HG03135 (cell line): ENCODE results near the gene FER.
"Not testable (repeated sequence)": the region's sequence is repeated elsewhere in the genome, so short reads cannot be mapped to it uniquely, and the experiment has no call there.

Source experiments
- ATAC-seq: cut with Tn5 transposase; IDR thresholded peaks from one replicate; pipeline ENCODE4 v1.9.1; 2021; ENCODE audit warnings: mild to moderate bottlenecking, moderate library complexity; ENCODE audit not compliant: unreplicated experiment

Gene FER

DNA sequence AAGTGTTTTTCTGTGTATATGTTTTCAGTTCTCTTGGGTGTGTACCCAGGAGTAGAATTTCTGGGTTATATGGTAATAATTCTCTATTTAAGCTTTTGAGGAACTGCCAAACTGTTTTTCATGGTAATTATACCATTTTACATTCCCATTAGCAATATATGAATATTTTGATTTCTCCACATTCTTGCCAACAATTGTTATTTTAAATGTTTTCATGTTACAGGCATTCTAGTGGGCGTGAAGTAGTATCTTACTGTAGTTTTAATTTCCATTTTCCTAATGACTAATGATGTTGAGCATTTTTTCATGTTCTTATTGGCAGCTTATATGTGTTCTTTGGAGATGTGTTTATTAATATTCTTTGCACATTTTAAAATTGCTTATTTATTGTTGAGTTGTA lies 199.5 kb downstream of the FER start:
- ATAC-seq = no peak

DNA sequence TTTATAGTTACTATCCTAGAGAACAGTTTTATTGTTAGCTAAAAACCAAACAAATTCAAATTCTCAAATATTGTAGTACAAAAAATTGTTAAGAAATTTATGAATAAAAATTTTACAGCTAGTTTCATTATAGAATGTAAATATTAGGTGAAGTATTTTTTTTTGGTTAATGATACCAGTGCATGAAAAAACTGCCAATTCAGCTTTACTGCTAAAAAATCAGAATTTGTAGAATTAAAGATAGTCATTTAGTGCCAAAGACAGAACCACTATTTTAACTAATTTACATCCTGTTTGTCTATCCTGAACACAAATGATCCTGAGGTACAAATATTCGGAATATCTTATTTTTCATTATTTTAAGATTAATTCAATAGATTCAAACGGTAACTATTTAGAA lies 202.6 kb downstream of the FER start:
- no peak for ATAC-seq

DNA sequence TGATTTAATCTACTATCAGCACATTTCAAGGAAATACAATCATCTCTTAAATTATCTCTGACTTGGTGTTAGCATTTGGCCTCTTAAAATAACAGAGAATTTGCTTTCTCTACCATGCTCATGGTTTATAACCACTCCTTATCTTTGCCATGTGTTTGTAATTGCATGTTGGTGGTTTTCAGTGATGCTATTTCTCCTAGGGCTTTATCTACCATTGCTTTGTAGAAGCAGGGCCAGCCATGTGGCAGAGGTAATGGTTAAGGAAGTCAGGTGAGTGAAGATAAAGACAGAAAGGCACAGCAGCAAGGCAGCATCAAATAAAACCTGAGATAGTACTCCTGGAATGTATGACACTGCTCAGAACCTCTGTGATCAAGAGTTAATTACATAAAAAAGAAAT lies 206.2 kb downstream of the FER start:
- ATAC-seq = no peak

DNA sequence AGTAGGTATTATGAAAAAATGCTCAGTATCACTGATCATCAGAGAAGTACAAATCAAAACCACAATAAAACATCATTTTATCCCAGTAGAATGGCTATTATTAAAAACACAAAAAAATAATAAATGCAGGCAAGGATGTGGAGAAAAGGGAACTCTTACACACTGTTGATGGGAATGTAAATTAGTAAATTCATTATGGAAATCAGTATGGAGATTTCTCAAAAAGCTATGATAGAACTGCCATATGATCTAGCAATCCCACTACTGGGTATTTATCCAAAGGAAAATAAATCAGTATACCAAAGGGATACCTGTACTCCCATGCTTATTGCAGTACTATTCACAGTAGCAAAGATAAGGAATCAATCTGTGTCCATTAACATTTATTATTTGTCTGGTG lies 209.6 kb downstream of the FER start:
- no peak for ATAC-seq

DNA sequence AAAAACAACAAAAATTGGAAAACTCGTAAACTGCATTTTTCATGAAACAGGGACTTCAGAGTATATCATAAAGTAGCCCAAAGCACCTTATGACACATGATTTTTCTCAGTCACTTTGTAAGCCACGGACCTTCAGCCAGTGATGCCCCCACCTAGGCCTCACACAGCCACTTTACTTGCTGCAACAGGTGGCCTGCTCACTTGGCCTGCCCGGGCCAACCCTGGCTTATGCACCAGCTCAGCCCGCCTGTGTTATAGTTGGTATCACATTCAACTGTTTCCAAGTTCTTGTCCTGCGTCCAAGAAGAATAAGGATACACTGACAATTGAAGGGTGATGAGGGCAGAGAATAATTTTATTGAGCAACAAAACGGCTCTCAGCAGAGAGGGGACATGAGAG lies 219.2 kb downstream of the FER start:
- no peak for ATAC-seq

DNA sequence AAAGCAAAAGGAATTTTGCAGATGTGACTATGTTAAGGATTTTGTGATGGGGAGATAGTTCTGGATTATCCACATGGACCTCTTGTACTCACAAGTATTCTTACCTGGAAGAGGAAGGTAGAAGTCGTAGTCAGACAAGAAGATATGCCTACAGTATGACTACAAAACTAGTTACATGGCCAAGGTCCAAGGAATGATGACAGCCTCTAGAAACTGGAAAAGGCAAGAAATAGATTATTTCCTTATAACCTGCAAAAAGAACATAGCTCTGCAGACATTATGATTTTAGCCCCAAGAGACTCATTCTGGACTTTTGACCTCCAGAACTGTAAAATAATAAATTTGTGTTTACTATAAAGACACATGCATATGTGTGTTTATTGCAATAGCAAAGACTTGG lies 226.9 kb downstream of the FER start:
- ATAC-seq = no peak

DNA sequence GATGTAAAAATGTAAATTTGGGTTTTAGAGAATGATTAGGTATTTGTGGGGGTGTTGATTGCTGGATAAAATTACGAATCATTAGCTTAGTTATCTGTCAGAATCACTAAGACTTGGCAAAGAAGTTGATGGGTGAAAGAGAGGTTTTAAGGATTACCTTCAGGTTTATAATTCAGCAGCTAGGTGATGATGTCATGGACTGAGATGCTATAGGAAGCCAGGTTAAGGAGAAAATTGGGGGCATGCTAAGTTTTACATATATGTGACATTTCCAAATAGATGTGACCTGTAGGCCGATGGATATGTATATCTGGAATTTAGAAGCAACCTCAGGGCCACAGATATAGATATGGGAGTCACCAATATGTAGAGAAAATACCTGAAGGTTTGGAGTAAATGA lies 228.0 kb downstream of the FER start:
- no peak for ATAC-seq

DNA sequence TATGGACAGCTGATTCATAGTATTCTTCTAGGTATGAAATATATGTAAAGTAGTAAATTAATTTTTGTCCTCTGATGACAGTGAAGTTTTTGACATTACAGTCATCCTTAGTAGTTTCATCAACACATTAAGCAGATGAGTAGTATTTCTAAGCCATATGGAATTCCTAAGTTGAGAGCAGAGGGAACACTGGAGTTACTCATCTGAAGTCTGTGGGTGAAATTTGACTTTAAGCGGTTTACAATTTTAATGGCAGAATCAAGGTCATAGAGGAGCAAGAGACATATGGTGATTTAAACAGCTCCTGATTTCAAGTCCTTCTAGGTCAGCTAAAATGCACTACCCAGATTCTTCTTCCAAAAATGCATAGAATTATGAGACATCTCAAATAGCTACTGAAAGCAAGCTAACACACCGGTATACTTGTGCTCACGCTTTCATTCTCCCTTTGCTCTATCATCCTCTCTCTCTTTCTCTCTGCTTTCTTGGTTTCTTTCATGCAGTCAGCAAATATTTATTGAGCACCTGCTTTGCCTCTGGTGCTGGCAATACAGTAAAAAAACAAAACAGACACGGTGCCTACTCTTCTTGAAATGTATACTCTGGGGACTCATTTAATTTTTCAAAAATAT lies 235.9 kb downstream of the FER start:
- no peak for ATAC-seq

DNA sequence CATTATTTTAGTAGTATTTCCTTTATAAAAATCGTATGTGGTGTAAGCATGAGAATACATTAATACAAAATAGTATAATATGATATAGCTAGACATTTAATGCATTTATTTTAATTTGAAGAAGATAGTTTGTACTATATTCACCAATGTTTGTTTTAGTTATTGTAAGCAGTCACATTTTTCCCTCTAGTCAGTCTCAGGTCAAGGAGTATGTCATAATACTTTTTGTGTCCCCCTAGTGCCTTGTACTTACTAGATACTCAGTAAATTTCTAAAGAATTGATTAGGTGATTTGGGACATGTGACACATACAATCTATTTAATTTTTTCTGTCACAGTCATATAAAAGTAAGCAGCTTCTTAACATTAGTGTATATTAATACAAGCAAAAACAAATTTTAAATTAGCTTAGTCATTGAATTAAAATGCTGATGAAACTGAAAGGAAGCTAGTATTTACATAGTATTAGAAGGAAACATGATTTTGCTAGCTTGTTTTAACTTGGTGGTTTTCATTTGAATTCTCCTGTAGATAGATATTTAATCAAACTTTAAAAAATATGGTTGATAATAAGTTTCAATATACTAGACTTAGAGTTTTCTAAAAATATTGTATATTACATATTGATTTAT lies 242.2 kb downstream of the FER start:
- no peak for ATAC-seq

DNA sequence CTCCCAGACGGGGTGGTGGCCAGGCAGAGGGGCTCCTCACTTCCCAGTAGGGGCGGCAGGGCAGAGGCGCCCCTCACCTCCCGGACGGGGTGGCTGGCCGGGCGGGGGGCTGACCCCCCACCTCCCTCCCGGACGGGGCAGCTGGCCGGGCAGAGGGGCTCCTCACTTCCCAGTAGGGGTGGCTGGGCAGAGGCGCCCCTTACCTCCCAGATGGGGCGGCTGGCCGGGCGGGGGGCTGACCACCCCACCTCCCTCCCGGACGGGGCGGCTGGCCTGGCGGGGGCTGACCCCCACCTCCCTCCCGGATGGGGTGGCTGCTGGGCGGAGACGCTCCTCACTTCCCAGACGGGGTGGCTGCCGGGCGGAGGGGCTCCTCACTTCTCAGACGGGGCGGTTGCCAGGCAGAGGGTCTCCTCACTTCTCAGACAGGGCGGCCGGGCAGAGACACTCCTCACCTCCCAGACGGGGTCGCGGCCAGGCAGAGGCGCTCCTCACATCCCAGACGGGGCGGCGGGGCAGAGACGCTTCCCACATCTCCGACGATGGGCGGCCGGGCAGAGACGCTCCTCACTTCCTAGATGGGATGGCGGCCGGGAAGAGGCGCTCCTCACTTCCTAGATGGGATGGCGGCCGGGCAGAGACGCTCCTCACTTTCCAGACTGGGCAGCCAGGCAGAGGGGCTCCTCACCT lies 244.8 kb downstream of the FER start:
- not testable (repeated sequence) for ATAC-seq

DNA sequence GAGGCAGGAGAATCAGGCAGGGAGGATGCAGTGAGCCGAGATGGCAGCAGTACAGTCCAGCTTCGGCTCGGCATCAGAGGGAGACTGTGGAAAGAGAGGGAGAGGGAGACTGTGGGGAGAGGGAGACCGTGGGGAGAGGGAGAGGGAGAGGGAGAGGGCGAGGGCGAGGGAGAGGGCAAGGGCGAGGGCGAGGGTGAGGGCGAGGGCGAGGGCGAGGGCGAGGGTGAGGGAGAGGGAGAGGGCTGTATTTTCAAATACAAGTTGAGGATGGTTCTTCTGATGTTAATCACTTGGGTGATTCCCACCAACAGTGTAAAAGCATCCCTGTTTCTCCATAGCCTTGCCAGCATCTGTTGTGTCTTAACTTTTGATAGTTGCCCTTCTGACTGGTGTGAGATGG lies 245.7 kb downstream of the FER start:
- not testable (repeated sequence) for ATAC-seq

DNA sequence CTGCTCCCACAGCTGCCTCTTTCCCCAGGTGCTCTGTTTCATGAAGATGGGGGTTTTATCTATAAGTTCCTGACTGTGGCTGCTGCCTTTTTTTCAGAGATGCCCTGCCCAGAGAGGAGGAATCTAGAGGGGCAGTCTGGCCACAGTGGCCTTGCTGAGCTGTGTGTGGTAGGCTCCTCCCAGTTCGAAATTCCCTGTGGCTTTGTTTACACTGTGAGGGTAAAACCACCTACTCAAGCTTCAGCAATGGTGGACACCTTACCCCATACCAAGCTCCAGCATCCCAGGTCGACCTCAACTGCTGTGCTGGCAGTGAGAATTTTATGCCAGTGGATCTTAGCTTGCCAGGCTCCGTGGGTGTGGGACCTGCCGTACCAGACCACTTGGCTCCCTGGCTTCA lies 250.0 kb downstream of the FER start:
- ATAC-seq = no peak

DNA sequence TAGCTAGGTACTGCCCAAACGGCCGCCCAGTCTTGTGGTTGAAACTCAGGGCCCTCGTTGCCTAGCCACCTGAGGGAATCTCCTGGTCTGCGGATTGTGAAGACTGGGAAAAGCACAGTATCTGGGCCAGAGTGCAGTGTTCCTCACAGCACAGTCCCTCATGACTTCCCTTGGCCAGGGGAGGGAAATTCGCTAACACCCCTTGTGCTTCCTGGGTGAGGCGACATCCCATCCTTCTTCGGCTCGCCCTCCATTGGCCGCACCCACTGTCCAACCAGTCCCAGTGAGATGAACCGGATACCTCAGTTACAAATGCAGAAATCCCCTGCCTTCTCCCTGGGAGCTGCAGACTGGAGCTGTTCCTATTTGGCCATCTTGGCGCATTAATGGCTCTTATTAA lies 250.5 kb downstream of the FER start:
- ATAC-seq = no peak

DNA sequence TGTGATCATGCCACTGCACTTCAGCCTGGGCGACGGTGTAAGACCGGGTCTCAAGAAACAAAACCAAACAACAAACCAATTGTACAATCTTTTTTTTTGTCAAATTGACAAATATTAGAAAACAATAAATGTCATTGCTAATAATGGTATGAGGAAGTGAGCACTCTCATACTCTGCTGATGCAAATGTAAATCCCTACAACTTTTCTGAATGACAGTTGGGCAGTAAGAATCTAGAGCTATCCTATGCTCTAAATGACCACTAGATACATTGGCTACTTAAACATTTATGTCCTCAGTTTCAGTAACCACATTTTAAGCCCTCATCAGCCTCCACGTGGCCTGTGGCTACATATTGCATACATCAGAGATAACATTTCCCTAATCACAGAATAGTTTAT lies 256.2 kb downstream of the FER start:
- peak; percentile 59 for ATAC-seq

DNA sequence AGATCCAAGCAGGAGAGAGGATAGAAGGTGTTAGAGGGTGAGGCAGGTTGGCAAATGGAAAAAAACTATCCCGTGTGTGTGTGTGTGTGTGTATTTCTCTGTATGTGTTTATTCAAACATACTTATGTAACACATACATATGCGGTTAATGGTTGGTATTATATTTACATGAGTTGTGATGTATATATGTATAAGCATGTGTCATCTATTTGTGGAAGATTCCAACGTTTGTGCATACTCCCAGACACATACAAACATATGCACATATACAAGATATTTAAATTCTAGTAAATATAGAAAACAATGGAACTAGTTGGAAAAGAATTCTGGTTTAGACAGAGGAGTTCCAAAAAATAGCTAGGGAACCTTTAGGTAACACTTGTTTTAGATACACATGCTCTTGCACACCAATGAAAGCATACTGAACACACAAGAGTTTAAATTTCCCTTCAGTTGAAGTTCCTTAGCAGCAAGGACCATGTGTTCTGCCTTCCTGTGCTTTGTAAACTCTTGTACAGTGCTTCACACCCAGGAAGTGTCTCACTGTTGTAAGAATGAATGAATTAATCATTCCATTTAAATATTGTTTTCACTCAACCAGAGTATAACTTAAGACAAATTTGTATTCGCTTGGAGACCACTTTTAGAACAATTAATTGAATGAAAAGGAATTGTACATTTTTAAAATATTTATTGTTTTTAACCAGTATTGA lies 257.8 kb downstream of the FER start:
- ATAC-seq = no peak

DNA sequence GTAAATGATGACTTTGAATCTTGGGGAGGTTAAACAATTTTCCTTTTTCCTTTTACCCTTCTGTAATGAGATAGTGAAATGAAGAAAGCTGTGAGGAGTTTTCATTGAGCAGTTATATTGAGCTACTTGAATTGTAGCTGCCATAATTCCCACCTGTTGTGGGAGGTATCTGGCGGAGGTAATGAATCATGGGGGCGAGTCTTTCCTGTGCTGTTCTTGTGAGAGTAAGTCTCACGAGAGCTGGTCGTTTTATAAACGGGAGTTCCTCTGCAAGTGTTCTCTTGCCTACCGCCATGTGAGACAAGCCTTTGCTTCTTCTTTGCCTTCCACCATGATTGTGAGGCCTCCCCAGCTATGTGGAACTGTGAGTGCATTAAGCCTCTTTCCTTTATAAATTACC lies 258.4 kb downstream of the FER start:
- no peak for ATAC-seq

DNA sequence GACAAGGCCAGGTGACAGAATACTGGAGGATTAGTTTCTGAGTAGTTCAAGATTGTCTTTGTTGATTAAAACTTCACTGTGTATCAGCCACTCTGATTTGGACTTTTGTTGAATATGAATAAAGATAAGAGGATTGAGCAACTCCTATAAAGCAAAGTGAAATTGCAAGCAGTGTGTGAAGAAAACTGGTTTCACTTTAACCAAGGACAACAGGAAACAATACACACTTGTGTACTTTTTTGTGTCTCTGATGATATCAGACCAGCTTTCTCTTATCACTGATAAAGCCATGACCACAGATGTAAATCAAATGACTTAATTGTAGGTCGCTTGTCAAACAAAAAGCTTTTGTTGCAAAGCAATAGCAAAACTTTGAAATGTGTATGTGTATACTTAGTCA lies 268.6 kb downstream of the FER start:
- no peak for ATAC-seq

DNA sequence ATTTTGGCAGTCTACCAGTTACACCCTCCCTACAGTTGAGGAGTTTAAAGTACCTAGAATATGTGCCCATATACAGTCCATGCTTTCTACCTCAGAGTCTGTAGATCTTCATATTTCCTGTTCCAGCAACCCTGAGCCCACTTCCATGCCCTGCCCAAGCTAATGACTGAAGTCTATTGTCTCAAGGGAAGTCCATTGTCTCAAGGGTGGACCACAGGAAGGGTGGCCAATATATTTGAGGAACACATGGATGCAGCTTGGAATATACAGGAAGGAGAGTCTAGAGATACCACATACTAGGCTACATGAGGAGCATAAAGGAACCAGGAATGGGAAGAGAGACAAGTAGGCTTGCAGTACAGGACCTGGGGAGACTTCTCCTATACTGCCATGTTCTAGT lies 274.4 kb downstream of the FER start:
- ATAC-seq = no peak

DNA sequence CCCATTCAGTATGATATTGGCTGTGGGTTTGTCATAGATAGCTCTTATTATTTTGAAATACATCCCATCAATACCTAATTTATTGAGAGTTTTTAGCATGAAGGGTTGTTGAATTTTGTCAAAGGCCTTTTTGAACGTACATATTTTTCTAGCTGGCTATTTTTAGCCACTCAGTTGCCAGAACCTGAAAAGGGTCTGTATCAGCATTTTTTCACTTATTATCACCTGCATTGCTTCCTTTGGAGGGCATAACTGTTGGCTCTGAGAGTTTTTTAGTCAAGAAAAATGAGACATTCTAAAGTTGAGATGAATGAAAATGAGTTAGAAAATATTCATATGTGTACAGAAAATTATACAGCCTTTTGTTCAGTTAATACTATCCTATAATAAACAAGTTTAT lies 278.0 kb downstream of the FER start:
- not testable (repeated sequence) for ATAC-seq

DNA sequence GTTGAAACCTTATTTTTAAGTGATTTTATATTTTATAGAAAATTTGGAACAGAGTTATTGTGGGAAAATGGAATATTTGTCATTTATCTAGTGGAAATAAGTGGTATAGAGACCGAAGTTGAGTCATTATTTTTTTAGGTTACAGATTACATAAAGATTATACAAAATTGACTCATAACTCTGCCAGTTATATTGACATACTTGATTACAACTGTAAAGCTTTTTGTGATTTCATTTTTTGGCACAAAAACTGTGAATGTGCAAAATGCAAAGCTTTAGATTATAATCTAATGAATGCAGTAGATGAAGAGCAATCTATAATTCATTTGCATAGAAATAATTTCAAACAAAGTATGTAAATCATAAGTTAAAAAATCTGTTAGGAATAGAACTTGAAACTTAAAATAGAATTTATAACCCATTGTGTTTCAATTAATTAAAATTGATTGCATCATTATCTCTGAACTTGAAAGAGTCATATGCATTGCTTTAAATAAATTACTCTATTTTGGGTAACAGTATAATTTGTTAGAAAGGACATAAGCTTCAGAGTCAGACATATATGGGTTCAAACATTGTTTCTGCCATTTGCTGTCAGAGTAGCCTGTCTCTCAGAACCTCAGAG lies 280.4 kb downstream of the FER start:
- ATAC-seq = no peak

DNA sequence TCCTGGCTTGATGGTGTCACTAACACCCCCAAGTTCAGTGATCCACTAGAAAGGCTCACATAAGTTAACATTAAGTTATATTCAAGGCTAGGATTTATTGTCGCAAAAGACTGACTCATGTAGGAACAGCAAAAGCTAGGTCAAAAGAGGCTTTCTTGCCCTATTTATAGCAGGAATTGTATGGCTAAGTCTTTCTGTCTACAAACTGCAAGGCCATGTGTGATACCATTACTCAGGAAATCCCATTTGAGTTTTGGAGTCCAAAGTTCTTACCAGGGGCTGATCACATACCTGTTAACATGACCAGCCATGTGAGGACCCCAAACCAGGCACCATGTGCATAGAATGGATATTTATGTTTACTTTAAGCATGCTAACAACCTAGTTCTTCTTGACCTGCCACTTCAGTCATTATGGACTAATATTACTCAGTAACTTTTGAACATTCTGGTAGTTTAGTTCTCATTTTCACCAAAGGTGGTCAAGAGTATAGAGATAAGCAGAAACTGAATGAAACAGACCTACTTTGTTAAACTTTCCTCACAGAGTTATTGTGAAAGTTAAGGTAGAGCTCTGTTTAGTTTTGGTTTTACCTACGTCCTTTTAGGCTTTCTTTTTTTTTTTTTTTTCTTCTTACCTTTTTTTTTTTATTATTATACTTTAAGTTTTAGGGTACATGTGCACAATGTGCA lies 281.1 kb downstream of the FER start:
- peak; percentile 50 for ATAC-seq
